BJ (cell line): ENCODE measurements around the gene NPIPB8. TPM values are rescaled to one million over a fixed set of nuclear protein-coding genes. Genes with fewer than 3 reads are reported as not detected.
"Not testable (repeated sequence)": the region's sequence is repeated elsewhere in the genome, so short reads cannot be mapped to it uniquely, and the experiment has no call there.

Source experiments
- CTCF ChIA-PET: fragments of 350-600 bp; formaldehyde crosslinking; extraction: SDS; loops from one replicate; lab custom pipeline; 2021; ENCODE audit warnings: antibody characterized with exemption, inconsistent platforms; lab: Yijun Ruan, JAX
- POLR2A ChIA-PET: fragments of 300-600 bp; sonication (Branson Sonifier 250); formaldehyde crosslinking; extraction: SDS; loops from one replicate; lab custom pipeline; 2021; ENCODE audit warnings: antibody characterized with exemption; lab: Charles Lee
- DNase-seq: peaks from one replicate; pipeline ENCODE4 v3.0.0-alpha.2; 2011; ENCODE audit warnings: low read depth
- H3K27me3 ChIP-seq: 2 replicates; pipeline ENCODE4 v1.6.0; 2011; ENCODE audit warnings: low read length; ENCODE audit not compliant: control insufficient read depth, insufficient read depth
- H3K36me3 ChIP-seq: 2 replicates; pipeline ENCODE4 v1.5.1; 2011; ENCODE audit warnings: low read length; ENCODE audit not compliant: control insufficient read depth, insufficient read depth
- H3K4me3 ChIP-seq: 2 replicates; pipeline ENCODE4 v1.5.1; 2011; ENCODE audit warnings: low read depth, mild to moderate bottlenecking, control low read depth, low read length
- CTCF ChIP-seq: IDR thresholded peaks from 2 replicates; pipeline ENCODE4 v1.5.1; 2011; ENCODE audit warnings: low read depth, mild to moderate bottlenecking, control low read depth, inconsistent platforms, low read length, moderate library complexity; ENCODE audit not compliant: insufficient read depth
- polyA plus RNA-seq: library from polyadenylated mRNA; depleted of rRNA; stranded (reverse); fragments of >200 nt; gene quantifications from 2 replicates; pipeline ENCODE4 v1.2.3, GENCODE V29; 2011

The NPIPB8 gene
- polyA plus RNA-seq, 1 experiment, result not detected

- H3K36me3 ChIP-seq, result no peaks in the 10 kb centered on the region
- ChIA-PET CTCF (interaction anchor here (0.6 to 1.0 kb wide), 2 partner anchors 25 to 366 kb away, joined by 3 to 4 read pairs; no protein-coding TSS in a partner anchor), POLR2A (no interaction called here)
- DNase-seq, result no peak
- peak; percentile 6; the same call in 1 of the 2 replicates for TF ChIP-seq CTCF
- no peak overlapping the region for H3K4me3 ChIP-seq
- peaks cover 3% of the 10 kb centered on the region for H3K27me3 ChIP-seq
These were observed 40.1 kb upstream of the NPIPB8 start for GRCh38 chr16:28597692-28598261.

GRCh38 chr16:28599377-28600285 is 38.2 kb upstream of the NPIPB8 start:
- DNase-seq, H3K36me3 ChIP-seq, POLR2A ChIA-PET, H3K4me3 ChIP-seq, H3K27me3 ChIP-seq, CTCF ChIA-PET: not testable (repeated sequence)

GRCh38 chr16:28600965-28601364 is 36.9 kb upstream of the NPIPB8 start:
- H3K27me3 ChIP-seq, CTCF ChIA-PET, H3K36me3 ChIP-seq, DNase-seq, H3K4me3 ChIP-seq, POLR2A ChIA-PET: not testable (repeated sequence)

GRCh38 chr16:28601589-28601988 is 36.3 kb upstream of the NPIPB8 start:
- H3K4me3 ChIP-seq, POLR2A ChIA-PET, CTCF ChIA-PET, H3K27me3 ChIP-seq, DNase-seq, H3K36me3 ChIP-seq: not testable (repeated sequence)

GRCh38 chr16:28602062-28602461 is 35.8 kb upstream of the NPIPB8 start:
- POLR2A ChIA-PET, H3K27me3 ChIP-seq, DNase-seq, H3K36me3 ChIP-seq, H3K4me3 ChIP-seq, CTCF ChIA-PET: not testable (repeated sequence)

- POLR2A ChIA-PET, result no interaction called here
- no peak for TF ChIP-seq CTCF
- peaks cover 3% of the 10 kb centered on the region for H3K27me3 ChIP-seq
- DNase-seq, result no peak
- H3K4me3 ChIP-seq, result no peak overlapping the region
- no peaks in the 10 kb centered on the region for H3K36me3 ChIP-seq
- CTCF ChIA-PET, result no interaction called here
These were observed 35.3 kb upstream of the NPIPB8 start for GRCh38 chr16:28602529-28602928.

GRCh38 chr16:28603381-28604185 is 34.3 kb upstream of the NPIPB8 start:
- no peak for DNase-seq
- no peak for TF ChIP-seq CTCF
- CTCF ChIA-PET, result interaction anchor here (1.4 kb wide), 1 partner anchor 11 kb away, joined by 6 read pairs; no protein-coding TSS in a partner anchor
- POLR2A ChIA-PET, result no interaction called here
- no peak overlapping the region for H3K4me3 ChIP-seq
- no peaks in the 10 kb centered on the region for H3K36me3 ChIP-seq
- H3K27me3 ChIP-seq, result no peaks in the 10 kb centered on the region; the same call in 1 of the 2 replicates
